GM20431 (cell line): Measurements from ENCODE around the gene EFCAB14.

Source experiments
- in situ Hi-C: fragments of 300-500 bp; cut with MseI, MboI; formaldehyde crosslinking; loops from one replicate; pipeline ENCODE4 v1.15.0; 2020; ENCODE audit warnings: low sequenced_read_pairs; ENCODE audit not compliant: unreplicated experiment

Gene EFCAB14

DNA sequence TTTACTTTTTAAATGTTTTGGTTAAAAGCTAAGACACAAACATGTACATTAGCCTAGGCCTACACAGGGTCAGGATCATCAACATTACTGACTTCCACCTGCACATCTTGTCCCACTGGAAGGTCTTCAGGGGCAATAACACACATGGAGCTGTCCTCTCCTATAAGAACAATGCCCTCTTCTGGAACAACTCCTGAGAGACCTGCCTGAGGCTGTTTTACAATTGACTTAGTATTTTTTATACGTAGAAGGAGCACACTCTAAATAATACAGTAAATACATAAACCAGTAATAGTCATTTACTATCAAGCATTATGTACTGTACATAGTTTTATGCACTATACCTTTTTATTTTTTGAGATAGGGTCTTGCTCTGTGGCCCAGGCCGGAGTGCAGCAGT, 88.2 kb downstream of the EFCAB14 start:
- in situ Hi-C loops = no loop called here
